OCI-M1 (cell line): ENCODE measurements around the gene CYP17A1.
"Not testable (repeated sequence)": the region's sequence is repeated elsewhere in the genome, so short reads cannot be mapped to it uniquely, and the experiment has no call there.

Experiments used
- DNase-seq: peaks from one replicate; lab custom pipeline; 2025; lab: John Stamatoyannopoulos, UW

Gene CYP17A1

DNA sequence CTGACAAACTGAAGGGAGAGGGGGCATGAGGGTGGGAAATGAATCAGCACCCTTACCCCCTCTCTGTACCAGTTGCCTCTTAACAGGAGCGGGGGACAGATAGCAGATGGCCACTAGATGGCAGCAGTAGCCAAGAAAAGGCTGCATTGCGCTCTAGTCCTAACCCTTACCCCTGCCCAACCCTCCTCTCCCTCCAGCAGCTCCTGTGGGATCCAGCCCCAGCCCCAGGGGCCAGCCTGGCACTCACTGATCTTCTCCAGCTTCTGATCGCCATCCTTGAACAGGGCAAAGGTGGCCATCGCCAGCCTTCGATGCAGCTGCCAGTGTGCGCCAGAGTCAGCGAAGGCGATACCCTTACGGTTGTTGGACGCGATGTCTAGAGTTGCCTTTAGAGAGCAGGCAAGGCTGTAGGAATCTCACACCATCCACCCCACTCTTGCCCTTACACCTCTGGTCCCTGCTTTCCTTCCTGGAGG, 2.2 kb downstream of the CYP17A1 start:
- peak; percentile 91 for DNase-seq

- DNase-seq: peak; percentile 10
Measured at GRCh38 chr10:102834143-102834542, 3.1 kb downstream of the CYP17A1 start.

- DNase-seq: no peak
Measured at GRCh38 chr10:102832987-102833386, 4.2 kb downstream of the CYP17A1 start.

GRCh38 chr10:102832248-102832647, 5.0 kb downstream of the CYP17A1 start:
- no peak for DNase-seq

- DNase-seq: no peak
Measured at GRCh38 chr10:102831322-102832071, 5.7 kb downstream of the CYP17A1 start.

DNA sequence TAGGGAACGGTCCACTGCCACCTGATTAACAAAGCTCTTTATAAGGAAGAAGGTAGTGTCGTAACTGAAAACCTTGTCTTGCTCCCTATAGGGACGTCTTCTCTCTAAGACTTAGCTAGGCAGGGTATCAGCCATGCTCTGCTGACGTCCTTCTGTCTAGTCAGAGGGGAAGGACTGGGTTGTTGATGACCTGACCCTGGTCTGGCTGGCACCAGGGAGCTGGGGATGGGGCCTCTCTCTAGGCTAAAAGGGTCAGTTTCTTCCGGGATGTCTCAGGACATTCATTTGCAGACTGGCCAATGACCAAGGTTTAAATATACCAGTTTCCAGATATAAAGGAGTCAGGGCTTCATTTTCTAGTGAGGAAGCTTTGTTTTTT, 9.6 kb downstream of the CYP17A1 start:
- no peak for DNase-seq

GRCh38 chr10:102826148-102826796, 10.9 kb downstream of the CYP17A1 start:
- no peak for DNase-seq

GRCh38 chr10:102824664-102825063, 12.5 kb downstream of the CYP17A1 start:
- DNase-seq: no peak

DNA sequence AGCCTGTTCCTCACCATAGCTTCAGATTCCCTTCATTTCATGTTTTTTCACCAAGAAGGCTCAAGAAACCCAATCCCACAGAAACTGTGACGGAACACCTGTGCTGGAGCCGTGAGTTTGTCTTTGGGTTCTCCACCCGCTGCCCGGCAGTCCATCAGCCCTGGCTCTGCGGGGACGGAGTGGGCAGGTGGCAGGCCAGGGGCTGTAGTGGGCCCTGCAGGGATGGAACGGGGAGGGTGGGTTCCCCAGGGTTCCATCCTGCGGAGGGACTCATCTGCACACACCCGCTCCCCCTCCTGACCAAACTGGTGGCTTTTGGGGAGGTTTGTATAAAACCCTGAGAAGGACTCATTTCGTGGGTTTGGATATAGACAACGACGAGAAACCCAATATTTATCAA, 15.0 kb downstream of the CYP17A1 start:
- DNase-seq: no peak

DNA sequence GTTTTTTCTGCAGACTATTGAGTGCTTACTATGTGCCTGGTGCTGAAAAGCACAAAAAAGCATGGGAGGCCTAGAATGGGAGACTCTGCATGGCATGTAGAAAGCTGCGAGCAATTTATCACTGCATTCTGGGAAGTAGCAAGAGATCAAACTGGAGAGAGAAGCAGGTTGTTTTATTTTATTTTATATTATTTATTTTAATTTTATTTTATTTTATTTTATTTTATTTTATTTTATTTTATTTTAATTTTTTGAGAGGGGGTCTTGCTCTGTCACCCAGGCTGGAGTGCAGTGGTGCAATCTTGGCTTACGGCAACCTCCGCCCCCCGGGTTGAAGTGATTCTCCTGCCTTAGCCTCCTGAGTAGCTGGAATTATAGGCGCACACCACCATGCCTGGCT, 17.2 kb downstream of the CYP17A1 start:
- DNase-seq: not testable (repeated sequence)

- DNase-seq: no peak
Measured at GRCh38 chr10:102819054-102819453, 18.2 kb downstream of the CYP17A1 start.

GRCh38 chr10:102817175-102817574, 20.0 kb downstream of the CYP17A1 start:
- no peak for DNase-seq

DNA sequence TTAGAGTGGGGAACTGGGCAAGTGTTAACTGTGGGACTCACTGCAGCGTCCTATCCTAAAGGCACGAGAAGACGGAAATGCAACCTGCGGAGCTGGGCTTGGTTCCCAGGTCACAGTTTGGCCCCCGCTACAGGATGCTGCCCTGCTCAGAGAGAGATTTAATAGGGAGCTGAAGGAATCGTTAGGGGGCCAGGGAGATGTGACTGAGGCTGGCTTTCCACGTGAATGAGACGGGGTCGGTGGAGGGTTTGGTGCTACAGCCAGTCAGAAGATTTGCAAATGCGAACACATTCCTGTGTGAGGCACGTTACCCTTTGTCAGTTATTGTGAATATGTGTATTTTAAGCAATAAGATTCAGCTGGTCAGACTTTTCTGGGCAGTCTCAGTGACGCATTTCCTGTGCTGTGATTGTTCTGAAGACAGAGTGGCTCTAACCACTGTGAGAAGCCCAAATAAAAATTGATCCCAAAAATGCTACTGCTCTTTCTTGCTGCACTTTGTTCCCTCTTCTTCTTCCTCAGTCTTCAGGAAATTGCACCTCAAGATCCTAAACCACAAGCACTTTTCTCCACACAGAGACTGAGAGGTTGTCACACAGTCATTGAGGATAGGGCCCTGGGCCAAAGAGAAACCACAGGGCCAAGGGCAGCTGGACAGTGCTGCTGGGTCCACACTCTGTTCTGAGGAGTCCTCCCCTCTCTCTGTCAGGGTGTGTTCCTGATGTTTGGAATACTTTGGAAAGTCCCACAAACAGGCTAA, 21.2 kb downstream of the CYP17A1 start:
- DNase-seq: no peak

DNA sequence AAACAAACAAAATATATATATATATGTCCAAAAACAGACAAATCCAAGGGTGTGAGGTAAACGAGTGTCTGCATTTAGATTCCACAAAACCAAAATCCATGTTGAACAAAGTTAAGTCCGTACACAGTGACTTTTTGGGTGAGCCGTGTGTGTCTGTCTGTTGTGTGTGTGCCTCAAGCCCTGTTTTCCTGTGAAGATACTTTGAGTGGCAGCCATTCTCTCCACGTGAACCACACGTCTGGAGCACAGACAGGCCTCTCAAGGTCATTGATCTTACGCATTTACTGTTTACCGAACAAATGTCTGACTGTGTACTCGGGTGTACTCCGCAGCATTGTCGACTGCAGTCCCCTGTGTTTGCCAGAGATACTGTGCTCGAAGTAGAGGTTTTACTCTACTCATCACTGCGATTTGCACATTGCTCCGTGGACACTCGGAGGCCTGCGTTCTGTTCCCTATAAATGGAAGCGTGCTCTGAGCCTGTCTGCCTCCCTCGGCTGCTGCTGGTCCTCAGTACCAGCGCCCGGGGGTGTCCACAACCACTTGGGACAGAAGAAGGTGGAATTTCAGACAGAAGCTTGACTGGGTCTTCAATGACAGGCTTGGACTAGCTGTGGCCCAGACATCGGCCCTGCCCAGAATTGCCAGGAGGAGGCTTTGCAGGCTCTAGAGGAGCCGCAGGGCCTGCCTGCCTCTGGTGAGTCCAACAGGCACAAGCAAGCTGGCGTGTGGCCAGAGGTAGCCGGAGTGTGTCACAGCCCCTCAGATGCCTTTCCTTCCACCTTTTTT, 22.1 kb downstream of the CYP17A1 start:
- no peak for DNase-seq

DNA sequence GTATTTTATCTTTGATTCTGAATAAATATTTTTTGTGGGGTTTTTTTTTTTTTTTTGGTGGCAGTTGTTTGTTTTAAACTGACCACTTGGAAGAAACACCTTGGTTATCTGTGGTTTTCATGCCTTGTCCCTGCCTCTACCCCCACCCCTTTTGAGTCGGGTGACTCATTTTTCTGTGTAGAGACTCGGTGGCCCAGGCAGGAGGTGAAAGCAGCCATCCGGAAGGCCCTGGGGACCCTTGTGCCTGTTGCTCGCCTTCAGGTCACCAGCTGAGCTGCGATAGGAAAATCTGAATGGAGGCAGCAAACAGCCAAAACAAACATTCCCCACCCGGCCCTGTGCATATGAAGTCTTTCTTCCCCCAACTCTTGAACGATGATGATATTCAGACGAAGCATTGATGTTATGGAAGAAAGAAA, 22.8 kb downstream of the CYP17A1 start:
- peak; percentile 29 for DNase-seq

DNA sequence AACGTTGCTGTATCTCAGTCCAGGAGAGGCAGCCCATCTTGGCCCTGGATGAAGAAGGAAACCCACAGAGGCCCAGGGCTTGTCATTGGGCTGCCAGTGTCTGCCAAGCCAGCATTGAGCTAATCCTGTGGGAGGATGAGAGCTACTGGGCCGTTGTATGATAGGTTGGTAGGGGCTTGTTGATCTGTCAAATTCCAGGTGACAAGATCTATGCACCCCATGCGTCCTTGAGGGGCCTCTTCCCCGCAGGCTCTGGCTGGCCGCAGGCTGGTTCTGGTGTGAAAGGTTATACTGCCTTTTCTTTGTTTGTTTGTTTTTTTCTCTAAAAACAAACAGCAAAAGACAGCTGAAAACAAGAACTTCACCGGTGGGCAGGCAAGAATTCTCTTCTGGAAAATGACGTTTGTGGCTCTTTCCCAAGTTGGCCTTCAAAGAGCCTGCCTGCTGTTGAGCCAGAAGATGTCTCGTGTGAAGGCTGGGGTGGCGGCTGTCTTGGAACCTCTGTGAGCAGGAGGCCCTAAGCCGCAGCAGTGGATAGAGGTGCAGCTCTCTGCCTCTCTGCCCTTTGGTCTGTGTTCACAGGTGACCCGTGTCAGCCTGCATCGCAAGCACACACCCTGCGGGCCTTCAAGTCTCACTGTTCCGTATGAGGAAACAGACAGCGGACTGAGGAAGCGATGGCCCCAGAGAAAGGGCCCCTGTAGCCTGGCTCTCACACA, 23.3 kb downstream of the CYP17A1 start:
- no peak for DNase-seq

GRCh38 chr10:102813017-102813541, 24.1 kb downstream of the CYP17A1 start:
- DNase-seq: no peak

DNA sequence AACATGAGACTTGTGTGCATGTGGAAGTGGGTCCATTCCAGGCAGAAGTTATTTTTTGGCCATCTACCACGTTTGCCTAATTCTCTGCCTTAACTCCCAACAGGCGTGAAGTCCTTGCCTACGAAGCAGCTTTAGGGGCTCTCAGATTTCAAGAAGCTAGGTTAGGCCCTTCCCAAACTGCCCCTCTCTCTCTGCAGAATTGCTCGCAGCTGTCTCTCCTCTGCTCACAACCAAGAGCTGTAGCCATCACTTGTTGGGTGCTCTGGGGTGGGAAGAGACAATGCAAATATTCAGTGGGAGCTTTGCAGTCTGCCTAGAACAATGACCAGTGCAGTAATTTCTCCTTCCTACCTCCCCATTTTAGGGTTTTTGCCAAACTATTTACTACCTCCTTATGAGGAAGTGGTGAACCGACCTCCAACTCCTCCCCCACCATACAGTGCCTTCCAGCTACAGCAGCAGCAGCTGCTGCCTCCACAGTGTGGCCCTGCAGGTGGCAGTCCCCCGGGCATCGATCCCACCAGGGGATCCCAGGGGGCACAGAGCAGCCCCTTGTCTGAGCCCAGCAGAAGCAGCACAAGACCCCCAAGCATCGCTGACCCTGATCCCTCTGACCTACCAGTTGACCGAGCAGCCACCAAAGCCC, 24.9 kb downstream of the CYP17A1 start:
- peak; percentile 84 for DNase-seq

DNA sequence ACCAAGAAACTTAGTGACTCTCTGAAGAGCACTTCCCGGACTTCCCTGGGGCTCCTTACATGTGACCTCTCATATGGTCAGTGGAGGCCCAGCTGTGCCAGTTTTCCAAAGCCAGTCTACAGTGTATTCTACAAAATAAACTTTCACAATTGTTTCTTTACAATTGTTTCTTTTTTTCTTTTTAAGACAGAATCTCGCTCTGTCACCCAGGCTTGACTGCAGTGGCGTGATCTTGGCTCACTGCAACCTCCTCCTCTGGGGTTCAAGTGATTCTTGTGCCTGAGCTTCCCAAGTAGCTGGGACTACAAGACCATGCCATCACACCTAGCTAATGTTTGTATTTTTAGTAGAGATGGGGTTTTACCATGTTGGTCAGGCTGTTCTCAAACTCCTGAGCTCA, 25.9 kb downstream of the CYP17A1 start:
- DNase-seq: no peak

- DNase-seq: no peak
Measured at GRCh38 chr10:102808380-102808779, 28.8 kb downstream of the CYP17A1 start.
